ENCODE measurements around the gene BPTF.
"Not testable (repeated sequence)": the region's sequence is repeated elsewhere in the genome, so short reads cannot be mapped to it uniquely, and the experiment has no call there.

DNA sequence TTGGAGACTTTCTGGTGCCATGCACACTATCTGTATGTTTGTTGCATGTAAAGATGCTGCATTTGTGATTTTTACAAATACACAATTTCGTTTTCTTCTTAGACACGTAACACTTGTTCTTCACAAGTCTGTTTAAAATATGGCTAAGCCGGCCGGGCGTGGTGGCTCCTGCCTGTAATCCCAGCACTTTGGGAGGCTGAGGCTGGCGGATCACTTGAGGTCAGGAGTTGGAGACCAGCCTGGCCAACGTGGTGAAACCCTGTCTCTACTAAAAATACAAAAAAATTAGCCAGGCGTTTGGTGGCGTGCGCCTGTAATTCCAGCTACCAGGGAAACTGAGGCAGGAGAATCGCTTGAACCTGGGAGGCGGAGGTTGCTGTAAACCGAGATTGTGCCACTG, 195.5 kb downstream of the BPTF start:
- not testable (repeated sequence) for TF ChIP-seq EZH2 (IDR thresholded peaks at IDR 0.05); FOXP2 (optimal IDR thresholded peaks at IDR 0.05; ENCODE audit: control extremely low read depth, extremely low read length, insufficient read depth); POLR2AphosphoS5 (IDR thresholded peaks at IDR 0.05; ENCODE audit: borderline replicate concordance, low read depth, low read length)
